Fibroblast of skin of back (primary cell): Measurements from ENCODE around the gene SPATC1L. TPM values are rescaled to one million over a fixed set of nuclear protein-coding genes. Genes with fewer than 3 reads are reported as not detected.
A peak's percentile ranks its signal among the peaks of the same experiment; 100 is the strongest.
"Not testable (repeated sequence)": the region's sequence is repeated elsewhere in the genome, so short reads cannot be mapped to it uniquely, and the experiment has no call there.

ENCODE experiments used
- DNase-seq: peaks from one replicate; pipeline ENCODE4 v3.0.0-alpha.2; 2013
- polyA plus RNA-seq, 2 experiments: library from polyadenylated mRNA; unstranded; fragments of 120-200 nt; gene quantifications; one replicate each; pipeline ENCODE4 v1.2.1, GENCODE V29; 2013; ENCODE audit not compliant: insufficient read length in 2 of 2

SPATC1L gene
- 13.4 TPM for polyA plus RNA-seq (2013, experiment 1 of 2; ENCODE audit: insufficient read length)
- polyA plus RNA-seq (2013, experiment 2 of 2; ENCODE audit: insufficient read length), result 10.3 TPM

- peak; percentile 68 for DNase-seq
These were observed at the start of gene SPATC1L for GRCh38 chr21:46183910-46184624. TSS of gene SPATC1L (minus strand) at chr21:46184459. CDS start at chr21:46182816, 1,643 bp downstream.

GRCh38 chr21:46229923-46230260, 45.6 kb upstream of the SPATC1L start:
- no peak for DNase-seq

- DNase-seq, result no peak
These were observed 45.1 kb upstream of the SPATC1L start for GRCh38 chr21:46229133-46229922.

GRCh38 chr21:46228345-46229051, 44.2 kb upstream of the SPATC1L start, which contains the start of gene LSS:
TSS of gene LSS (minus strand) at chr21:46228774. CDS start at chr21:46228745, 29 bp downstream.
- DNase-seq, result peak; percentile 97

GRCh38 chr21:46227811-46228344, 43.6 kb upstream of the SPATC1L start:
- no peak for DNase-seq

- DNase-seq, result no peak
These were observed 42.8 kb upstream of the SPATC1L start for GRCh38 chr21:46226920-46227599.

DNA sequence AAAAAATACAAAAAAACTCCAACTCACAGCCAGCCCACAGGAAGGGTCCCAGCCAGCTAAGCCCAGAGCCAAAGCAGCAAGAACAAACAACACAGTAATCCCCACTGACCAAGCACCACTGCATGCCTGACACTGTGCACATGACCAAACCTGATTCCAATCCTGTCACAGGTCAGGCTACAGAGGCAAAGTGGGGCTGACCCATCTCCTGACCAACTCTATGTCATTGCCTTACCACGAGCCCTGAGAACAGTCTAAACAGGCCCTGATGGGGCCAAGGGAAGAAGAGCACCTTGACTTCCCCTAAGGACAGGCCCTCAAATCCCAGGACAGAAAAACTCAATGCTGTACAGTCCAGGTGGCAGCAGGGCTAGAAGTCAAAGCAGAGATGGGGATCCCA, 41.9 kb upstream of the SPATC1L start:
- DNase-seq, result no peak

DNA sequence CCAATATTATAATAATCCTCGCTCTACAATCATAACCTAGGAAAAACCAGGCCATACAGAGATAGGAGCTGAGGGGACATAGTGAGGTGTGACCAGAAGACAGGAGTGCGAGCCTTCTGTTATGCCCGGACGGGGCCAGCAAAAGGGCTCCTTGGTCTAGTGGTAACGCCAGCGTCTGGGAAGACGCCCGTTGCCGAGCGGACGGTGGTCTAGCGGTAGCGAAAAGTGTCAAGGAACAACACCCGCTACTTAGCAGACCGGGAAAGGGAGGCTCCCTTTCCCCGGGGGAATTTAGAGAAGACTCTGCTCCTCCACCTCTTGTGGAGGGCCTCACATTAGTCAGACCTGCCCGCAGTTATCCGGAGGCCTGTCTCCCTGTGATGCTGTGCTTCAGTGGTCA, 39.4 kb upstream of the SPATC1L start:
- DNase-seq, result not testable (repeated sequence)

DNA sequence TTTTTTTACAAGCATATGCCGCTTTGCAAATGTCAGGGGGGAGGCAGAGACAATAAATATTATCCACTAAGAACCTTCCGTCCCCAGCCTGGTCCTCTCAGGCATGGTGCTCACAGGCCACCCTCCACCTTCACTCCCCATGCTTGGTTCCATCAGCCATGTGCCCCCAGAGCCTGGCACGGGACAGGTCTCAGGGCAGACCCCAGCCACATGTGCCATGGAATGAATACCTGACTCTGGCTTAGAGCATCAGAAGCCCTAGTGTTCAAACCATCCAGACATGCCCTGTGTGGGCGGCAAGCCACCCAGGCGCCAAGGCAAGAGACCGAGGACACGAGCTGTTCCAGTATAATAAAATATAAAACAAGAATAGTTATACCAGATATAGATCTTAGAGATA, 39.0 kb upstream of the SPATC1L start:
- no peak for DNase-seq

GRCh38 chr21:46222436-46223116, 38.3 kb upstream of the SPATC1L start:
- DNase-seq, result no peak

DNA sequence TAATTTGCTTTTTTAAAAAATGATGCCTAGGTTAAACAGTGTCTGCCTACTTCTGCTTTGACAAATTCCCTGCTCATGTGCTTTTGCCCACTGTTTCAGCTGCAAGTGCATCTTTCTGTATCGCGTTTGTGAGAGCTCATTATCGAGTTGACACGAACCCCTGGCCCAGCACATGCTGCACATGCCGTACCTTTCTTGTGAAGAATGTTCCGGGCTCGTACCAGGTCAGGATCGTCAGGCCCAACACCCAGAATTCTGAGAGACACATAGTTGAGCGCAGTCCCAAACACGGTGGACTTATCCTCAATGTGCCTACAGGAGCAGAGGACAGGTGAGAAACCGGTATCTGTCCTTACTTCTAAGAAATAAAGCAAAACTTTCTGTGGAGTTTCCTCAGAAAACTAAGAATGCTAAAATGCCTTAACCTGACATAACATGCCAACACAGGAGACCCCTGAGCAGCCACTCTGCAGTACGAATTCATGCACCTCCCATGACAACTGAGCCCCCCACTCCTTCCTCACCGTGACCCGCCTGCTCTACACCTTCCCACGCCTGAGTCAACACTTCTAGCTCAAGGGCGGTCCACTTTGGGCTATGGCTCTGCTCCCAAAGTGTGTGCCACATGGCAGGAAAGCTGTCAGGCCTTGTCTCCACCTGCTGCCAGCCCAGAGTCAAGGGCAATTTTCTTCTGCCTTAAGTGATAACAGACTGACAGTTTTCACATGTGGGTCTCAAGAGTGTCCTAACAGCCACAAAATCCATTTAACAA, 37.6 kb upstream of the SPATC1L start:
- no peak for DNase-seq

GRCh38 chr21:46220847-46221246, 36.6 kb upstream of the SPATC1L start:
- no peak for DNase-seq

DNA sequence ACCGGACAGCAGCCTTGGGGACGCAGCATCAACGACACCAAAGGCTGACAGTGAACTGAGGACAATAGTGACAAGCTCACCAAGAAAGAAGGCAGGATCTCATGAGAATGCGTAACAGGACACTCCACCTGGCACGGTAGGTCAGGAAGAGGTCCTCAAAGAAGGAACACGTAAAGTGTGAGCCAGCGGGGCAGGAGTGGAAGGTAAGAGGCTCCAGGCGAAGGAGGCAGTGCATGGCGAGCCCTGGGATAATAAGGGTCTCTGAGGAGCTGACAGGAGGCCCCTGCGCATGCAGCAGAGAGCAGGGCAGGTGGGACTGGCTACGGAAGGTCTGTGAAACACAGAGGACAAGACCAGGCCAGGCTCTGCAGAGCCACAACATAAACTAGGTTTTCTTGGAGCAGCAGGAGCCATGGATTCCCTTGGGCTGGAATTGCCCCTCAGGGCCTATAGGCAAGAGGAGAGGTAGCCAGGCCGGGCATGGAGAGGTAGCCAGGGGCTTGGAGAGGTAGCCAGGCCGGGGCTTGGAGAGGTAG, 36.1 kb upstream of the SPATC1L start:
- DNase-seq, result no peak

- DNase-seq, result no peak
These were observed 35.5 kb upstream of the SPATC1L start for GRCh38 chr21:46219591-46220239.

DNA sequence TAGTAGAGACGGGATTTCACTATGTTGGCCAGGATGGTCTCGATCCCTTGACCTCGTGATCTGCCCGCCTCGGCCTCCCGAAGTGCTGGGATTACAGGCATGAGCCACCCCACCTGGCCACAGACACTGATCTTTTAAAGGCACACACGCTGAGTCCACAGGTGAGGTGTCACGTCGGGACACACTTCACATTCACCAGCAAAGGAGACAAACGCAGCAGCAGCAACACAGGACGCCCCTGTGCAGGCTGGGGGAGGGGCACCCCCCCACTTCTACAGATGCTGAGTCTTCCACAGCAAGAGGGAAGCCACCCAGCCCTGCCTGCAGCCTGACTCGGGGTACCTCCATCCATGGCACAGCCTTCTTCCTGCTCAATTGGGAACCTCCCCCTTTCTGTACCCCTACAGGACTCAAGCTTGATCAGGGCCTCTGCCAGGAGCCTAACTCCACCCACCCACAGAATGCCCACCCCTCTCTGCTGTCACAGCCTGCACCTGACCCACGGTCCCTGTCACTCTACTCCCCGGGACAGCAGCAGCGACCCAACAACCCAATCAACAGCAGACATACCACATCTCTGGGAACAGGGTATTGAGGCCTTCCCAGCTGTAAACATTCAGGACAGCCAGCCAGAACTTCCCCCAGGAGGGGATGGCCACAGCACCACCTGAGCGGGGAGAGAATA, 34.8 kb upstream of the SPATC1L start:
- DNase-seq, result no peak

- DNase-seq, result no peak
These were observed 33.4 kb upstream of the SPATC1L start for GRCh38 chr21:46217511-46218196.

GRCh38 chr21:46216132-46216747, 32.0 kb upstream of the SPATC1L start:
- DNase-seq, result no peak

DNA sequence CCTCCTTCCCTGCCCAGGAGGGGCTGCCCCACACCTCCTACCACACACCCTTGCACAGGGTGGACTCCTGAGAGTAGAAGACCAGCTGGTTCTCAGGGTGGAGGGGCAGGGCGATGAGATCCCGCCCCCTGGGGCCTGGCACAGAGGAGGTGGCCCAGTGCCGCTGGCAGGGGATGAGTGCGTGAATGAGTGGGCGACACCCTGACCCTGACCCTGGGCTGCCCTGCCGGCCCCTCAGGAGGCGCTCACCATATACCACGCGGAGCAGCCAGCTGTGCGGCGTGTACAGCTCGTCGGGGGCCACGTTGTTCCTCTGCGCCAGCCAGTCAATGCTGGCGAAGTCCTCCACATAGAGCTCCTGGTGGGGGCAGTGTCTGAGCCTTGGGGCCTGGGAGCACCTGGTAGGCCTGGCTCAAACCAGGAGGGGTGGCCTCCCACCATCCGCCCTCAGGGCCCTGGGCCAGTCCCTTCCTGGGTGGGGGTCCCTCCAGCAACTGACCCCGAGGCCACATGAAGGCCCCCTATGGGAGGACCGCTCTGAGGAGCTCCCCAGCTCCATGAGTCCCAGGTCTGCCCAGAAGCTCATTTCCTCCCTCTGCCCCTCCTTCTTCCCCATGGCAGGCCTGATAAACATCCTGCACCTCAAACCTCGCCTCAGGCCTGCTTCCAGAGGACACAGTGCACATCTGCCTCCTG, 31.3 kb upstream of the SPATC1L start:
- no peak for DNase-seq
